Thoracic aorta (tissue), 2 donors: ENCODE measurements around the gene ARHGEF28. TPM values are rescaled to one million over a fixed set of nuclear protein-coding genes. Genes with fewer than 3 reads are reported as not detected.

Source experiments
- ATAC-seq: fragments of 150-250 bp; one replicate; pipeline ENCODE4 v1.8.0; 2017; ENCODE audit warnings: low read depth; ENCODE audit not compliant: insufficient number of reproducible peaks, low FRiP score
- DNase-seq: peaks from one replicate; pipeline ENCODE4 v3.0.0-alpha.2; 2020; ENCODE audit warnings: low spot score
- H3K27ac ChIP-seq, 2 donors: fragments of 200-600 bp; sonication (generic); 1 replicate in 1 of 2; 2 replicates in 1 of 2; pipeline ENCODE4 v1.5.1; 2016; ENCODE audit warnings: mild to moderate bottlenecking in 2 of 2, moderate library complexity in 2 of 2
- H3K27me3 ChIP-seq: fragments of 200-600 bp; sonication (generic); replicated peaks from 2 replicates; pipeline ENCODE4 v1.6.0; 2016; ENCODE audit warnings: mild to moderate bottlenecking; ENCODE audit not compliant: insufficient read depth
- H3K36me3 ChIP-seq: fragments of 200-600 bp; sonication (generic); one replicate; pipeline ENCODE4 v1.5.1; 2016
- H3K4me1 ChIP-seq, 2 donors: fragments of 200-600 bp; sonication (generic); 1 replicate in 1 of 2; 2 replicates in 1 of 2; pipeline versions ENCODE4 v1.5.1 to v1.6.0; 2016; ENCODE audit warnings: low read depth in 2 of 2, mild to moderate bottlenecking in 1 of 2; ENCODE audit not compliant: control insufficient read depth in 1 of 2
- H3K4me3 ChIP-seq: fragments of 200-600 bp; sonication (generic); 2 replicates; pipeline ENCODE4 v1.5.1; 2016; ENCODE audit warnings: mild to moderate bottlenecking
- H3K9me3 ChIP-seq: fragments of 200-600 bp; sonication (generic); 2 replicates; pipeline ENCODE4 v1.5.1; 2016
- total RNA-seq, 2 donors: library from RNA; depleted of rRNA; stranded (reverse); fragments of >200 nt; gene quantifications; one replicate each; pipeline versions ENCODE4 v1.1.0 to v1.2.3, GENCODE V29; 2016
- TF ChIP-seq, protein P1 (sequence below): fragments of 200-600 bp; sonication (generic); IDR thresholded peaks from one replicate; pipeline ENCODE4 v1.5.1; 2019; ENCODE audit warnings: antibody characterized with exemption

ARHGEF28 gene
- total RNA-seq, 2 donors from 2014 or later = 35.5 to 40.8 TPM

DNA sequence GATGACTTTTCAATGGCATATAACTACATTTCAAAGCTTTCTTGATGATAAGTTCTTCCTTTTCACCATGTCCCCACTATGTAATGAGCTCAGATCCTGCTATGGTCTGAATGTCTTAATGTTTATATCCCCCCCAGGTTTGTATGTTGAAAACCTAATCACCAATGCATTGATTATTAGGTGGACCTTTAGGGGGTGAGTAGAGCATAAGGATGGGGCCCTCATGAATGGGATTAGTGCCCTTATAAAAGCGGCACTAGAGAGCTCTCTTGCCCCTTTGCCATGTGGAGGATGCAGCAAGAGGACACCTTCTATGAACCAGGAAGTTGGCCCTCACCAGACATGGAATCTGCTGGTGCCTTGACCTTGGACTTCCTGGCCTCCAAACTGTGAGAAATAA is 316.8 kb downstream of the ARHGEF28 start:
- H3K9me3 ChIP-seq = no peaks in the 10 kb centered on the region
- no peak overlapping the region for H3K4me3 ChIP-seq
- no peak for DNase-seq
- peaks cover 8 to 48% of the 10 kb centered on the region in 2 donors for H3K4me1 ChIP-seq
- no peak for ATAC-seq
- H3K36me3 ChIP-seq = no peaks in the 10 kb centered on the region
- H3K27ac ChIP-seq = no peak overlapping the region
- H3K27me3 ChIP-seq = no peaks in the 10 kb centered on the region
- TF ChIP-seq, protein P1, sequence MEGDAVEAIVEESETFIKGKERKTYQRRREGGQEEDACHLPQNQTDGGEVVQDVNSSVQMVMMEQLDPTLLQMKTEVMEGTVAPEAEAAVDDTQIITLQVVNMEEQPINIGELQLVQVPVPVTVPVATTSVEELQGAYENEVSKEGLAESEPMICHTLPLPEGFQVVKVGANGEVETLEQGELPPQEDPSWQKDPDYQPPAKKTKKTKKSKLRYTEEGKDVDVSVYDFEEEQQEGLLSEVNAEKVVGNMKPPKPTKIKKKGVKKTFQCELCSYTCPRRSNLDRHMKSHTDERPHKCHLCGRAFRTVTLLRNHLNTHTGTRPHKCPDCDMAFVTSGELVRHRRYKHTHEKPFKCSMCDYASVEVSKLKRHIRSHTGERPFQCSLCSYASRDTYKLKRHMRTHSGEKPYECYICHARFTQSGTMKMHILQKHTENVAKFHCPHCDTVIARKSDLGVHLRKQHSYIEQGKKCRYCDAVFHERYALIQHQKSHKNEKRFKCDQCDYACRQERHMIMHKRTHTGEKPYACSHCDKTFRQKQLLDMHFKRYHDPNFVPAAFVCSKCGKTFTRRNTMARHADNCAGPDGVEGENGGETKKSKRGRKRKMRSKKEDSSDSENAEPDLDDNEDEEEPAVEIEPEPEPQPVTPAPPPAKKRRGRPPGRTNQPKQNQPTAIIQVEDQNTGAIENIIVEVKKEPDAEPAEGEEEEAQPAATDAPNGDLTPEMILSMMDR = no peak

DNA sequence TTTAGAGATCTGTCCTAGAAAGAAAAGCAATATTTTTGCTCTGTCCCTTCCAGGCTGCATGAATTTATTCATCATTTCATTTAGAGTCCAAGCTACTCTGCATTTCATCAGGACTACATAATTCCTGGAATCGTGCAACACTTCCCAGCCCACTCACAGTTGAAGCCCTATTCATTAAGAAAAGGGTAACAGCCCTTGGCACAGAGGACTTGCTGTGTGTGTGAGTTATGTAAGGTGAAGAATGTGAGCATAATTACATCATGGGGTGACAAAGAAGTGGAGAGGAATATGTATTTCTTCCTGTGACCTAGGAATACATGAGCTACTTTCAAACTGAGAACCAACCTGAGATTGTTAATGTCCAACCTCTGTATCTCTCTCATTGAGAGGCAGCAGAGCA is 317.4 kb downstream of the ARHGEF28 start:
- TF ChIP-seq, protein P1 = no peak
- Histone ChIP-seq H3K27me3 (no peaks in the 10 kb centered on the region), H3K27ac (no peak overlapping the region), H3K36me3 (no peaks in the 10 kb centered on the region), H3K9me3 (no peaks in the 10 kb centered on the region), H3K4me3 (no peak overlapping the region), H3K4me1 (peaks cover 12 to 51% of the 10 kb centered on the region in 2 donors)
- DNase-seq (no peak), ATAC-seq (no peak)

GRCh38 chr5:73944581-73944980 is 318.6 kb downstream of the ARHGEF28 start:
- Histone ChIP-seq H3K4me1 (peaks cover 14 to 51% of the 10 kb centered on the region in 2 donors), H3K36me3 (no peaks in the 10 kb centered on the region), H3K9me3 (no peaks in the 10 kb centered on the region), H3K27me3 (no peaks in the 10 kb centered on the region), H3K27ac (no peak overlapping the region), H3K4me3 (no peak overlapping the region)
- no peak for DNase-seq
- TF ChIP-seq, protein P1 = no peak
- no peak for ATAC-seq

DNA sequence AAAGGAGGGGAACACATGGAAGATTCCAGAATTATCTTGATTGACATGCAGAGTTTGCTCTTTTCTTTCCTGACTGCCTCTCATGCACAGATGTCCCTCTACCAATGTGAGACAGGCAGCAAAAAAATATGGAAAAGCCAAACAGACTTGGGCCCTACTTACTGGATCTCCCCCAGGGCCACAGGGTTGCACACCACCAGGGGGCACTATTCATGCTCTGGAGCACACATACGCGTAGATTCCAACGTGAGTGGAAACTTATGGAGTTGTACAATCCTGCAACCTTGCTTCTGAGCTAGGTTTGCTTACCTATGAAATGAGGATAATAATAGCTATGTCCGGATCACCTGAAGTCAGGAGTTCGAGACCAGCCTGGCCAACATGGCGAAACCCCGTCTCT is 319.5 kb downstream of the ARHGEF28 start:
- no peak overlapping the region for H3K4me3 ChIP-seq
- H3K27me3 ChIP-seq = no peaks in the 10 kb centered on the region
- peaks cover 14 to 46% of the 10 kb centered on the region in 2 donors for H3K4me1 ChIP-seq
- H3K27ac ChIP-seq = no peak overlapping the region
- no peaks in the 10 kb centered on the region for H3K9me3 ChIP-seq
- TF ChIP-seq, protein P1 = no peak
- DNase-seq = no peak
- ATAC-seq = no peak
- H3K36me3 ChIP-seq = no peaks in the 10 kb centered on the region

DNA sequence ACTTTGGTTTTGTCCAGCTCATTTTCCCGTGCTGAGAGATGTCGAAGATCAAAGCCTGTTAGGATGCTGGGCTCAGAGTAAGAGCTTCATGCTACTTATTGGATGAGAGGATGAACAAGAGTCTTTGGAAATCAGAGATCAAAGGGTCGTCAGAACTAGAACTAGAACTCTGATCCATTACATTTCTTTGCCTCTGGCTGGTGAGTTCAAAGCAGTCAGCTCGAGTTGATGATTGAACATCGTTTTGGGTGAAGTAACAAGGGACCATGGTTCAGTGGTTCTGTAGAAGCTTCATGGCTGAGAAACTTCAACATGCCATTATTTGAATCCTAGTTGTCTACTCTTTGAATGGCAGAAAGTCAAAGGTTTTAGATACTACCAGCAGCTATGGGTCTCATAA is 320.3 kb downstream of the ARHGEF28 start:
- TF ChIP-seq, protein P1 = no peak
- peaks cover 14 to 38% of the 10 kb centered on the region in 2 donors for H3K4me1 ChIP-seq
- H3K4me3 ChIP-seq = no peak overlapping the region
- ATAC-seq (no peak), DNase-seq (no peak)
- peak overlapping the region in 1 of 2 donors; percentile 26 for H3K27ac ChIP-seq
- no peaks in the 10 kb centered on the region for H3K9me3 ChIP-seq
- no peaks in the 10 kb centered on the region for H3K36me3 ChIP-seq
- no peaks in the 10 kb centered on the region for H3K27me3 ChIP-seq
